ENCODE measurements around the gene PSMG4. TPM values are rescaled to one million over a fixed set of nuclear protein-coding genes. Genes with fewer than 3 reads are reported as not detected.

PSMG4 gene
- total and polyA plus RNA-seq, 5 experiments from 2014 or later: 39.2 to 69.4 (median 66.4) TPM

- Mint-ChIP-seq H3K27ac (no peak overlapping the region), H3K4me3 (no peak overlapping the region), H3K4me1 (peaks cover 4 to 11% (median 8%) of the 10 kb centered on the region in 4 donors), H3K36me3 (no peaks in the 10 kb centered on the region), H3K9me3 (no peaks in the 10 kb centered on the region), H3K27me3 (peaks cover 0 to 6% (median 2%) of the 10 kb centered on the region in 5 donors)
- DNase-seq (no peak), ATAC-seq (no peak)
- POLR2A ChIA-PET: no interaction called here
These were observed 54.0 kb downstream of the PSMG4 start for GRCh38 chr6:3312604-3313231.

DNA sequence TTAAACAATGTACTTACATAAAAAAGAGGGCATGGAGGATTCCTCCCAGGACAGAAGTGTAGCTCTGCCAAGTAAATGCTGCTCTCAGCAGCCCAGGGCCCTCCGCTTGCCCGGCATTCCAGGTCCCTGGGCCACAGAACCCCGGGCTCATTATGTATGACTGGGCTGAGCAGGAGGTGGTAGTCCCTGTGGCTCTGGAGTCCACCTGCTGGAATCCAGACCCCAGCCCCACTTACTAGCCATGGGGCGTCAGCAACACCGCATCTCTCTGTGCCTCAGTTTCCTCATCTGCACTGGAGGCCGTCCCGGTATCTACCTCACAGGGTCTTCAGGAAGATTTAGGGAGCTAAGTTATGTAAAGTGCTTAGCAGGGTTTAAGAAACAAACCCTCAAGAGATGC lies 55.4 kb downstream of the PSMG4 start:
- no peaks in the 10 kb centered on the region for H3K9me3 Mint-ChIP-seq
- peaks cover 19 to 25% (median 23%) of the 10 kb centered on the region in 4 donors for H3K4me1 Mint-ChIP-seq
- POLR2A ChIA-PET: no interaction called here
- DNase-seq: no peak
- ATAC-seq: no peak
- H3K27ac Mint-ChIP-seq: no peak overlapping the region
- H3K36me3 Mint-ChIP-seq: no peaks in the 10 kb centered on the region
- peaks cover 0 to 5% (median 3%) of the 10 kb centered on the region in 5 donors for H3K27me3 Mint-ChIP-seq
- no peak overlapping the region for H3K4me3 Mint-ChIP-seq

- Mint-ChIP-seq H3K9me3 (no peaks in the 10 kb centered on the region), H3K4me3 (no peak overlapping the region), H3K4me1 (peaks cover 23 to 30% (median 26%) of the 10 kb centered on the region in 4 donors), H3K27me3 (peaks cover 0 to 5% (median 3%) of the 10 kb centered on the region in 5 donors), H3K27ac (peak overlapping the region in 2 of 10 donors; percentile 11 to 32), H3K36me3 (no peaks in the 10 kb centered on the region)
- POLR2A ChIA-PET: interaction anchor here (0.8 kb wide), 1 partner anchor 22 kb away, joined by 3 read pairs; no protein-coding TSS in a partner anchor
- no peak for DNase-seq
- ATAC-seq: no peak
These were observed 56.1 kb downstream of the PSMG4 start for GRCh38 chr6:3314621-3315467.

- H3K27ac Mint-ChIP-seq: peak overlapping the region in 1 of 10 donors; percentile 11
- ATAC-seq (no peak), DNase-seq (no peak)
- no peak overlapping the region for H3K4me3 Mint-ChIP-seq
- H3K4me1 Mint-ChIP-seq: peaks cover 23 to 30% (median 27%) of the 10 kb centered on the region in 4 donors
- no peaks in the 10 kb centered on the region for H3K36me3 Mint-ChIP-seq
- peaks cover 0 to 5% (median 3%) of the 10 kb centered on the region in 5 donors for H3K27me3 Mint-ChIP-seq
- POLR2A ChIA-PET: interaction anchor here (0.8 kb wide), 1 partner anchor 21 kb away, joined by 3 read pairs; no protein-coding TSS in a partner anchor
- H3K9me3 Mint-ChIP-seq: no peaks in the 10 kb centered on the region
These were observed 57.1 kb downstream of the PSMG4 start for GRCh38 chr6:3315841-3316240.

DNA sequence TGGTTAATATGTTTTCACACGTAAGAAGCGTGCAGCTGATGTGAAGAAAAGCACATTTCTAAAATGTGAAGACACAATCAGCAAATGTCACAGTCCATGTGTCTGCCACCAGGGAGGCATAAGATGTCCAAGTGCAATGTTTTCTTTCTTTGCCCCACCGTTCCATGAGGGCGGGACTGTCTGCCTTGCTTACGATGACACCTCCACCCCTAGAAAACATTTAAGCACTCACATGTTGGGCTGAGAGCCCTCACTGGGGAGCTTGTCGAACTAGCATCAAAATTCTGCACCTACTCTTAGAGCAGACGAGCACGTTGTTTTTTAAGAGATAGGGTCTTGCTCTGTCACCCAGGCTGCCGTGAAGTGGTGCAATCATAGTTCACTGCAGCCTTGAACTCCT lies 57.6 kb downstream of the PSMG4 start:
- no peaks in the 10 kb centered on the region for H3K36me3 Mint-ChIP-seq
- no peaks in the 10 kb centered on the region for H3K9me3 Mint-ChIP-seq
- ATAC-seq: no peak
- POLR2A ChIA-PET: no interaction called here
- peaks cover 0 to 5% (median 3%) of the 10 kb centered on the region in 5 donors for H3K27me3 Mint-ChIP-seq
- no peak overlapping the region for H3K4me3 Mint-ChIP-seq
- no peak for DNase-seq
- H3K27ac Mint-ChIP-seq: no peak overlapping the region
- peaks cover 23 to 33% (median 27%) of the 10 kb centered on the region in 4 donors for H3K4me1 Mint-ChIP-seq

DNA sequence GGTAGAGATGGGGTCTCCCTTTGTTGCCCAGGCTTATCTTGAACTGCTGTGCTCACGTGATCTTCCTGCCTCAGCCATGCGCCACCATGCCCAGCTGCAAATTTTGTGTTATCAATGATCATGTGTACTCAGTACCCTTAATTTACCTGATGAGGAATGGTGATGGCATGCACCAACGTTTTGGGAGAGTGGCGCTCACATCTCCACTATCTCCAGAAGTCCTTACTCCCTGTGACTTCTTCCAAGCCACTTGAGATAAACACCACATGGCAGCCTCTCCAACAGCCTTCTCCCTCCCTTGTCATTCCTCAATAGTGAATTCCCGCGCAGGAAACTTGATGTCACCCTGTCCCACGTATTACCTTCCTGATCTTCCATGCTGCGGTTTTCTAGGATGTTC lies 58.1 kb downstream of the PSMG4 start:
- Mint-ChIP-seq H3K36me3 (peaks cover 0 to 1% (median 0%) of the 10 kb centered on the region in 3 donors), H3K4me1 (peaks cover 23 to 33% (median 27%) of the 10 kb centered on the region in 4 donors), H3K4me3 (no peak overlapping the region), H3K9me3 (no peaks in the 10 kb centered on the region), H3K27ac (no peak overlapping the region), H3K27me3 (peaks cover 0 to 5% (median 3%) of the 10 kb centered on the region in 5 donors)
- no peak for DNase-seq
- POLR2A ChIA-PET: no interaction called here
- ATAC-seq: no peak

Other genes with a start within 250 kb of the PSMG4 start
- 10 to 100 TPM; 31.0 to 35.3 TPM for gene RIPK1, start 190.5 kb upstream of the PSMG4 start, total RNA-seq
- gene RIPK1, start 190.5 kb upstream of the PSMG4 start, polyA plus RNA-seq: 10 to 100 TPM in 2 of 3 donors, 1 to 10 TPM in 1; 9.5 to 17.5 (median 11.2) TPM
- 10 to 100 TPM; 11.3 to 15.7 TPM for gene BPHL, start 140.2 kb upstream of the PSMG4 start, total RNA-seq
- 10 to 100 TPM in 1 of 3 donors, 1 to 10 TPM in 2; 7.3 to 13.5 (median 8.7) TPM for gene BPHL, start 140.2 kb upstream of the PSMG4 start, polyA plus RNA-seq
- gene TUBB2A, start 101.4 kb upstream of the PSMG4 start, total RNA-seq: 1 to 10 TPM; 3.7 to 4.6 TPM
- gene TUBB2A, start 101.4 kb upstream of the PSMG4 start, polyA plus RNA-seq: 1 to 10 TPM; 1.1 to 4.4 (median 2.7) TPM
- gene TUBB2B, start 31.3 kb upstream of the PSMG4 start, total RNA-seq: not detected
- gene TUBB2B, start 31.3 kb upstream of the PSMG4 start, polyA plus RNA-seq: under 1 TPM in 2 of 3 donors, not detected in 1; 0.08 to 0.20 TPM
- gene SLC22A23, start 198.1 kb downstream of the PSMG4 start, total RNA-seq: 1 to 10 TPM; 5.0 to 5.6 TPM
- gene SLC22A23, start 198.1 kb downstream of the PSMG4 start, polyA plus RNA-seq: 1 to 10 TPM in 1 of 3 donors, under 1 TPM in 2; 0.36 to 2.8 (median 0.50) TPM

All from naive thymus-derived CD8-positive, alpha-beta T cell (primary cell).